DND-41 (cell line): ENCODE results near the gene STARD13.

ENCODE experiments used
- ATAC-seq: fragments of 200-7000 bp; cut with Tn5 transposase; 3 replicates; pipeline ENCODE4 v1.9.1; 2021; ENCODE audit warnings: low read depth; ENCODE audit not compliant: insufficient read depth
- DNase-seq: peaks from one replicate; pipeline ENCODE4 v3.0.0-alpha.2; 2020
- H2AFZ ChIP-seq: 2 replicates; pipeline ENCODE4 v1.6.0; 2012; ENCODE audit warnings: low read depth, low read length
- H3K27ac ChIP-seq: 2 replicates; pipeline ENCODE4 v1.5.1; 2012; ENCODE audit warnings: low read length, inconsistent platforms
- H3K27me3 ChIP-seq: fragments of 200-600 bp; sonication (generic); 2 replicates; pipeline ENCODE4 v1.6.0; 2012; ENCODE audit warnings: low read length, mild to moderate bottlenecking, inconsistent platforms; ENCODE audit not compliant: insufficient read depth, poor library complexity
- H3K36me3 ChIP-seq: 2 replicates; pipeline ENCODE4 v1.5.1; 2012; ENCODE audit warnings: low read length, inconsistent platforms; ENCODE audit not compliant: insufficient read depth
- H3K4me1 ChIP-seq: 2 replicates; pipeline ENCODE4 v1.5.1; 2012; ENCODE audit warnings: mild to moderate bottlenecking, low read length; ENCODE audit not compliant: insufficient read depth
- H3K4me2 ChIP-seq: 2 replicates; pipeline ENCODE4 v1.6.0; 2012; ENCODE audit warnings: mild to moderate bottlenecking, moderate library complexity, low read length, inconsistent platforms; ENCODE audit not compliant: insufficient read depth
- H3K4me3 ChIP-seq, 2 experiments: fragments of 200-600 bp in 1 of 2; shearing (Covaris generic) in 1 of 2; 2 replicates each; pipeline ENCODE4 v1.5.1; 2012 to 2016; ENCODE audit warnings: inconsistent platforms in 2 of 2, low read length in 2 of 2, mild to moderate bottlenecking in 2 of 2, low read depth in 1 of 2, moderate library complexity in 1 of 2
- H3K79me2 ChIP-seq: 2 replicates; pipeline ENCODE4 v1.6.0; 2012; ENCODE audit warnings: low read length, inconsistent platforms; ENCODE audit not compliant: insufficient read depth
- H3K9ac ChIP-seq: 2 replicates; pipeline ENCODE4 v1.6.0; 2012; ENCODE audit warnings: low read depth, mild to moderate bottlenecking, inconsistent platforms, low read length, moderate library complexity
- H3K9me3 ChIP-seq: 2 replicates; pipeline ENCODE4 v1.5.1; 2012; ENCODE audit warnings: low read length, moderate library complexity, mild to moderate bottlenecking, inconsistent platforms; ENCODE audit not compliant: insufficient read depth, severe bottlenecking
- H4K20me1 ChIP-seq: 2 replicates; pipeline ENCODE4 v1.6.0; 2012; ENCODE audit warnings: low read length; ENCODE audit not compliant: insufficient read depth
- EZH2 ChIP-seq: IDR thresholded peaks from 3 replicates; pipeline ENCODE4 v1.6.1; 2012; ENCODE audit warnings: borderline replicate concordance, low read depth, mild to moderate bottlenecking, moderate library complexity, low read length, inconsistent platforms; ENCODE audit not compliant: severe bottlenecking
- TF ChIP-seq, protein P1 (sequence below): IDR thresholded peaks from 2 replicates; pipeline ENCODE4 v1.5.1; 2012; ENCODE audit warnings: borderline replicate concordance, low read length, moderate library complexity, mild to moderate bottlenecking; ENCODE audit not compliant: poor library complexity, severe bottlenecking; ENCODE audit errors: extremely low read depth

The STARD13 gene

DNA sequence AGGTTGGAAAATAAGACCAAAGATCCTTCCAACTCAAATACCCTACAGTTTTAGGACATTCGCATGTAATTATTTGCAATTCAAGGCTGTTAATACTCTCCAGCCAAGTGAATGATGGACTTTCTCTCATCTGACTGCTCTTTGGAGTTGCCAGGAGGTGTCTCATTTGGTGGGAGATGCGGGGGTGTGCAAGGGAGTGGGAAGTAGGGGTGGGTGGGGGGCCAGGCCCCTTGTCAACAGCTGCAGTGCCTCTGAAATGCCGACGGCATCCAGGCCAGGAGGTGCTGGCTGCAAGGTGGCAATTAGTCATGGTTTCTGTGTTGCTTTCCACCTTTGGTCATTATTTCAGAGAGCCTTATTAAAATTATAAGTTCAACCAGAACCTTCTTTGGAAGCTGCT, 147.8 kb downstream of the STARD13 start:
- H3K4me2 ChIP-seq, result no peak overlapping the region
- H3K27ac ChIP-seq, result no peak overlapping the region
- H4K20me1 ChIP-seq, result no peaks in the 10 kb centered on the region
- H3K9me3 ChIP-seq, result peaks cover 4% of the 10 kb centered on the region
- no peaks in the 10 kb centered on the region for H3K4me1 ChIP-seq
- no peaks in the 10 kb centered on the region for H3K79me2 ChIP-seq
- no peak for TF ChIP-seq EZH2
- TF ChIP-seq, protein P1, sequence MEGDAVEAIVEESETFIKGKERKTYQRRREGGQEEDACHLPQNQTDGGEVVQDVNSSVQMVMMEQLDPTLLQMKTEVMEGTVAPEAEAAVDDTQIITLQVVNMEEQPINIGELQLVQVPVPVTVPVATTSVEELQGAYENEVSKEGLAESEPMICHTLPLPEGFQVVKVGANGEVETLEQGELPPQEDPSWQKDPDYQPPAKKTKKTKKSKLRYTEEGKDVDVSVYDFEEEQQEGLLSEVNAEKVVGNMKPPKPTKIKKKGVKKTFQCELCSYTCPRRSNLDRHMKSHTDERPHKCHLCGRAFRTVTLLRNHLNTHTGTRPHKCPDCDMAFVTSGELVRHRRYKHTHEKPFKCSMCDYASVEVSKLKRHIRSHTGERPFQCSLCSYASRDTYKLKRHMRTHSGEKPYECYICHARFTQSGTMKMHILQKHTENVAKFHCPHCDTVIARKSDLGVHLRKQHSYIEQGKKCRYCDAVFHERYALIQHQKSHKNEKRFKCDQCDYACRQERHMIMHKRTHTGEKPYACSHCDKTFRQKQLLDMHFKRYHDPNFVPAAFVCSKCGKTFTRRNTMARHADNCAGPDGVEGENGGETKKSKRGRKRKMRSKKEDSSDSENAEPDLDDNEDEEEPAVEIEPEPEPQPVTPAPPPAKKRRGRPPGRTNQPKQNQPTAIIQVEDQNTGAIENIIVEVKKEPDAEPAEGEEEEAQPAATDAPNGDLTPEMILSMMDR, result no peak
- ATAC-seq (no peak), DNase-seq (no peak)
- no peaks in the 10 kb centered on the region for H3K36me3 ChIP-seq
- no peak overlapping the region for H3K9ac ChIP-seq
- H3K4me3 ChIP-seq, result no peak overlapping the region
- no peaks in the 10 kb centered on the region for H3K27me3 ChIP-seq
- no peak overlapping the region for H2AFZ ChIP-seq

DNA sequence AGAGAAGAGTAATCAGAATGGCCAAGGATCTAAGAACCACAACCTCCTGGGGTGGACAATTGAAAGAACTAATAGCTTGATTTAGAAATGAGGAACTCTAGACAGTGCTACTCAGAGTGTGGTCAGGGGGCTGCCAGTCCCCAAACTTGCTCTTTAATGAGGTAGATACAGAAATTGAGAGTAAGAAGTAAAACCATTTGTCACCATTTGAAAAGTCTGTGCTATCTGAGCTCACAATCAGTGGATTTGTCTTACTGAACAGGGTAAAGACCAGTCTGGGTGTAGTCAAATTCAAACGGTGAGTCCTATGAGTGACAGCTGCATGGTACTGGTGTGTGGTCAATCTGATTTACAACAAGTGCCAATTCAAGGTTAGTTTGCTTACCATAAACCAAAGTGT, 150.5 kb downstream of the STARD13 start:
- TF ChIP-seq EZH2, result no peak
- TF ChIP-seq, protein P1, result no peak
- Histone ChIP-seq H3K9ac (no peak overlapping the region), H3K9me3 (peaks cover 4% of the 10 kb centered on the region), H3K79me2 (no peaks in the 10 kb centered on the region), H3K4me2 (no peak overlapping the region), H3K27me3 (no peaks in the 10 kb centered on the region), H3K4me3 (no peak overlapping the region), H4K20me1 (no peaks in the 10 kb centered on the region), H3K4me1 (no peaks in the 10 kb centered on the region), H3K36me3 (no peaks in the 10 kb centered on the region), H3K27ac (no peak overlapping the region), H2AFZ (no peak overlapping the region)
- DNase-seq (no peak), ATAC-seq (no peak)

DNA sequence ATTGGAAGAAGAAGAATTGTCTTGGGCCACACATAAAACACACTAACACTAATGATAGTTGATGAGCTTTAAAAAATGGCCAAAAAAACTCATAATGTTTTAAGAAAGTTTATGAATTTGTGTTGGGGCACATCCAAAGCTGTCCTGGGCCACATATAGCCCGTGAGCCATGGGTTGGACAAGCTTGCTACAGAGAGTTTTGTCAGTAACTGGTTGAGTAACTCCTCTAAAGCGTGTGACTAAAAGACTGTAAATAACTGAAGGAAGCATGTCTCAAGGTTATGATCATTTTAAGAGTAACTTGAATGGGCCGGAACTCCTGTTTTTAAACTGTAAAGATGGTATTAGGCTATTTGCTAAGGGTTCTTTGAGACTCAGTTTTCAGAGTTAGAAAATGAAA, 151.3 kb downstream of the STARD13 start:
- Histone ChIP-seq H3K9me3 (peaks cover 4% of the 10 kb centered on the region), H2AFZ (no peak overlapping the region), H3K36me3 (no peaks in the 10 kb centered on the region), H3K4me1 (no peaks in the 10 kb centered on the region), H3K9ac (no peak overlapping the region), H3K79me2 (no peaks in the 10 kb centered on the region), H3K4me2 (no peak overlapping the region), H3K27ac (no peak overlapping the region), H4K20me1 (no peaks in the 10 kb centered on the region), H3K27me3 (no peaks in the 10 kb centered on the region), H3K4me3 (no peak overlapping the region)
- ATAC-seq (no peak), DNase-seq (no peak)
- no peak for TF ChIP-seq EZH2
- TF ChIP-seq, protein P1, result no peak
